ENCODE results near the gene SIX1. TPM values are rescaled to one million over a fixed set of nuclear protein-coding genes. Genes with fewer than 3 reads are reported as not detected.

SIX1 gene
- total and polyA plus RNA-seq, 2 donors from 2014 or later, result 0.13 to 0.16 TPM

DNA sequence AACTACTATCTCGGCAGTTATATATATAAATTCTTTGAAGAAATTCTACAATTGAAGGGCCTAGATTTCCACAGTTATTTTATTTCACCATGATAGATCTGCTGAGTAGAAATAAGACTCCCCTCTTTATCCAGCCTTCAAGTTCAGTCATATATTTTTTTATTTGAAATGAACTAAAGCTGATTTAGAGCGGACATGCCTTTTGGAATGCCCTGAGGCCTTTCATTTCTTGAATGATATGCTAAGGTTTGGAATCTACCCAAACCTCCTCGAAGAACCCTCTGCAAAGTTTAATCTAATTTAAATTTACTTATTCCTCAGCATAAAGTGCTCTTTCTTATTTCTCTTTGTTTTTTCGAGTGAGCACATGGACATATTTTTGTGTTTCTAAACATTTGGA, 15.1 kb downstream of the SIX1 start:
- Histone ChIP-seq H3K4me3 (ENCODE audit: low read length in 3 of 3) (no peak overlapping the region), H3K27me3 (ENCODE audit: control insufficient read depth, insufficient read depth, low read length) (peaks cover 3% of the 10 kb centered on the region), H3K9me3 (ENCODE audit: control insufficient read depth in 2 of 3, insufficient read depth in 1 of 3, low read length in 3 of 3) (no peaks in the 10 kb centered on the region), H3K4me1 (ENCODE audit: control insufficient read depth in 2 of 3, insufficient read depth in 2 of 3, low read depth in 1 of 3, low read length in 3 of 3) (peaks cover 0 to 8% (median 0%) of the 10 kb centered on the region in 3 donors), H3K9ac (ENCODE audit: low read length in 3 of 3) (no peak overlapping the region), H3K27ac (ENCODE audit: low read depth in 2 of 2, low read length in 2 of 2) (no peak overlapping the region), H3K36me3 (ENCODE audit: control insufficient read depth in 2 of 3, insufficient read depth in 3 of 3, low read length in 3 of 3) (no peaks in the 10 kb centered on the region)
- DNase-seq, result no peak
- no peak for FAIRE-seq
- TF ChIP-seq, protein P1, sequence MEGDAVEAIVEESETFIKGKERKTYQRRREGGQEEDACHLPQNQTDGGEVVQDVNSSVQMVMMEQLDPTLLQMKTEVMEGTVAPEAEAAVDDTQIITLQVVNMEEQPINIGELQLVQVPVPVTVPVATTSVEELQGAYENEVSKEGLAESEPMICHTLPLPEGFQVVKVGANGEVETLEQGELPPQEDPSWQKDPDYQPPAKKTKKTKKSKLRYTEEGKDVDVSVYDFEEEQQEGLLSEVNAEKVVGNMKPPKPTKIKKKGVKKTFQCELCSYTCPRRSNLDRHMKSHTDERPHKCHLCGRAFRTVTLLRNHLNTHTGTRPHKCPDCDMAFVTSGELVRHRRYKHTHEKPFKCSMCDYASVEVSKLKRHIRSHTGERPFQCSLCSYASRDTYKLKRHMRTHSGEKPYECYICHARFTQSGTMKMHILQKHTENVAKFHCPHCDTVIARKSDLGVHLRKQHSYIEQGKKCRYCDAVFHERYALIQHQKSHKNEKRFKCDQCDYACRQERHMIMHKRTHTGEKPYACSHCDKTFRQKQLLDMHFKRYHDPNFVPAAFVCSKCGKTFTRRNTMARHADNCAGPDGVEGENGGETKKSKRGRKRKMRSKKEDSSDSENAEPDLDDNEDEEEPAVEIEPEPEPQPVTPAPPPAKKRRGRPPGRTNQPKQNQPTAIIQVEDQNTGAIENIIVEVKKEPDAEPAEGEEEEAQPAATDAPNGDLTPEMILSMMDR (IDR thresholded peaks at IDR 0.05; ENCODE audit: borderline replicate concordance, extremely low read depth, insufficient read depth), result no peak
- intact Hi-C loops (cut with DNase I), result no loop called here

GRCh38 chr14:60632777-60633176, 16.5 kb downstream of the SIX1 start:
- TF ChIP-seq, protein P1 (IDR thresholded peaks at IDR 0.05; ENCODE audit: borderline replicate concordance, extremely low read depth, insufficient read depth), result no peak
- FAIRE-seq, result no peak
- Histone ChIP-seq H3K4me1 (ENCODE audit: control insufficient read depth in 2 of 3, insufficient read depth in 2 of 3, low read depth in 1 of 3, low read length in 3 of 3) (peaks cover 0 to 5% (median 0%) of the 10 kb centered on the region in 3 donors), H3K9me3 (ENCODE audit: control insufficient read depth in 2 of 3, insufficient read depth in 1 of 3, low read length in 3 of 3) (no peaks in the 10 kb centered on the region), H3K27me3 (ENCODE audit: control insufficient read depth, insufficient read depth, low read length) (no peaks in the 10 kb centered on the region), H3K36me3 (ENCODE audit: control insufficient read depth in 2 of 3, insufficient read depth in 3 of 3, low read length in 3 of 3) (no peaks in the 10 kb centered on the region), H3K4me3 (ENCODE audit: low read length in 3 of 3) (no peak overlapping the region), H3K9ac (ENCODE audit: low read length in 3 of 3) (no peak overlapping the region), H3K27ac (ENCODE audit: low read depth in 2 of 2, low read length in 2 of 2) (no peak overlapping the region)
- intact Hi-C loops (cut with DNase I), result no loop called here
- DNase-seq, result peak in 1 of 5 donors; percentile 11

- Histone ChIP-seq H3K27me3 (ENCODE audit: control insufficient read depth, insufficient read depth, low read length) (no peaks in the 10 kb centered on the region), H3K27ac (ENCODE audit: low read depth in 2 of 2, low read length in 2 of 2) (no peak overlapping the region), H3K9ac (ENCODE audit: low read length in 3 of 3) (no peak overlapping the region), H3K36me3 (ENCODE audit: control insufficient read depth in 2 of 3, insufficient read depth in 3 of 3, low read length in 3 of 3) (no peaks in the 10 kb centered on the region), H3K4me3 (ENCODE audit: low read length in 3 of 3) (no peak overlapping the region), H3K9me3 (ENCODE audit: control insufficient read depth in 2 of 3, insufficient read depth in 1 of 3, low read length in 3 of 3) (no peaks in the 10 kb centered on the region), H3K4me1 (ENCODE audit: control insufficient read depth in 2 of 3, insufficient read depth in 2 of 3, low read depth in 1 of 3, low read length in 3 of 3) (no peaks in the 10 kb centered on the region)
- intact Hi-C loops (cut with DNase I), result no loop called here
- FAIRE-seq (no peak), DNase-seq (no peak)
- TF ChIP-seq, protein P1 (IDR thresholded peaks at IDR 0.05; ENCODE audit: borderline replicate concordance, extremely low read depth, insufficient read depth), result no peak
Measured at GRCh38 chr14:60632257-60632656, 17.0 kb downstream of the SIX1 start.

GRCh38 chr14:60631842-60632241, 17.4 kb downstream of the SIX1 start:
- Histone ChIP-seq H3K9me3 (ENCODE audit: control insufficient read depth in 2 of 3, insufficient read depth in 1 of 3, low read length in 3 of 3) (no peaks in the 10 kb centered on the region), H3K4me3 (ENCODE audit: low read length in 3 of 3) (no peak overlapping the region), H3K27ac (ENCODE audit: low read depth in 2 of 2, low read length in 2 of 2) (no peak overlapping the region), H3K36me3 (ENCODE audit: control insufficient read depth in 2 of 3, insufficient read depth in 3 of 3, low read length in 3 of 3) (no peaks in the 10 kb centered on the region), H3K4me1 (ENCODE audit: control insufficient read depth in 2 of 3, insufficient read depth in 2 of 3, low read depth in 1 of 3, low read length in 3 of 3) (no peaks in the 10 kb centered on the region), H3K9ac (ENCODE audit: low read length in 3 of 3) (no peak overlapping the region), H3K27me3 (ENCODE audit: control insufficient read depth, insufficient read depth, low read length) (no peaks in the 10 kb centered on the region)
- intact Hi-C loops (cut with DNase I), result no loop called here
- DNase-seq, result no peak
- FAIRE-seq, result no peak
- TF ChIP-seq, protein P1 (IDR thresholded peaks at IDR 0.05; ENCODE audit: borderline replicate concordance, extremely low read depth, insufficient read depth), result no peak

Measured in kidney (tissue), 14 donors.